K562 (cell line): ENCODE data around the gene CEP126. TPM values are rescaled to one million over a fixed set of nuclear protein-coding genes. Genes with fewer than 3 reads are reported as not detected.

Source experiments
- CREM ChIP-seq: IDR thresholded peaks from 2 replicates; pipeline ENCODE4 v1.6.1; 2014; ENCODE audit warnings: antibody characterized with exemption, low read depth
- CTCFL ChIP-seq: IDR thresholded peaks from 2 replicates; pipeline ENCODE4 v1.6.1; 2011; ENCODE audit warnings: borderline replicate concordance, low read depth, mild to moderate bottlenecking, moderate library complexity, low read length; ENCODE audit not compliant: insufficient read depth, poor library complexity, severe bottlenecking
- FOXK2 ChIP-seq, 2 experiments: fragments of 450-650 bp; IDR thresholded peaks in 1 of 2; conservative IDR thresholded peaks in 1 of 2; 2 replicates each; pipeline ENCODE4 v1.6.1; 2016; ENCODE audit warnings: low read depth in 2 of 2, mild to moderate bottlenecking in 1 of 2
- HDAC1 ChIP-seq, 2 experiments: fragments of 450-650 bp; IDR thresholded peaks; 2 replicates each; pipeline ENCODE4 v1.6.1; 2016 to 2017; ENCODE audit warnings: inconsistent platforms in 1 of 2, mild to moderate bottlenecking in 1 of 2, moderate library complexity in 1 of 2
- HDAC2 ChIP-seq: fragments of 450-650 bp; IDR thresholded peaks from 2 replicates; pipeline ENCODE4 v1.6.1; 2016; ENCODE audit warnings: mild to moderate bottlenecking
- HNRNPK ChIP-seq: fragments of 200-400 bp; formaldehyde crosslinking; IDR thresholded peaks from one replicate; pipeline ENCODE4 v1.6.1; 2018; ENCODE audit warnings: mild to moderate bottlenecking, low read depth, low read length; ENCODE audit not compliant: poor library complexity, severe bottlenecking
- NCOA6 ChIP-seq: fragments of 450-650 bp; IDR thresholded peaks from 2 replicates; pipeline ENCODE4 v1.6.1; 2017; ENCODE audit warnings: mild to moderate bottlenecking
- RFX1 ChIP-seq: fragments of 450-650 bp; IDR thresholded peaks from 2 replicates; pipeline ENCODE4 v1.6.1; 2016; ENCODE audit warnings: mild to moderate bottlenecking, moderate library complexity
- SMARCE1 ChIP-seq: fragments of 450-650 bp; IDR thresholded peaks from 2 replicates; pipeline ENCODE4 v1.7.1; 2016; ENCODE audit warnings: mild to moderate bottlenecking
- VEZF1 ChIP-seq: fragments of 200-800 bp; sonication (Bioruptor generic); IDR thresholded peaks from 2 replicates; pipeline ENCODE4 v1.6.1; 2017; ENCODE audit warnings: missing genetic modification characterization, missing compliant biosample characterization
- ZNF316 ChIP-seq: fragments of 450-650 bp; IDR thresholded peaks from 2 replicates; pipeline ENCODE4 v1.6.1; 2016
- polyA plus RNA-seq, 8 experiments: library from polyadenylated mRNA; depleted of rRNA in 4 of 8; stranded (reverse) in 5 of 8; unstranded in 3 of 8; fragments of >200 nt; fragmentation: Nextera tagmentation in 2 of 8; fragmentation: Illumina TruSeq in 1 of 8; extraction: Ambion mirVana in 2 of 8; extraction: Trizol in 1 of 8; gene quantifications; 2 replicates each; pipeline versions ENCODE4 v1.2.1 to v1.2.3, GENCODE V29; 2011 to 2014; ENCODE audit warnings: inconsistent platforms in 1 of 8, missing spikeins in 1 of 8
- total RNA-seq, 7 experiments: library from RNA; depleted of rRNA in 6 of 7; stranded (reverse); fragments of >200 nt in 6 of 7; fragmentation: Illumina TruSeq in 2 of 7; extraction: Trizol in 2 of 7; gene quantifications; 2 replicates each; pipeline versions ENCODE4 v1.2.1 to v1.2.3, GENCODE V29; 2011 to 2021; ENCODE audit warnings: low replicate concordance in 1 of 7
- TF ChIP-seq, protein P1 (sequence below), 3 experiments: IDR thresholded peaks in 2 of 3; conservative IDR thresholded peaks in 1 of 3; 2 replicates each; pipeline ENCODE4 v1.5.1; 2011 to 2012; ENCODE audit warnings: low read length in 3 of 3, mild to moderate bottlenecking in 3 of 3, control low read depth in 2 of 3, improper control_type of control experiment in 1 of 3, inconsistent platforms in 1 of 3, low read depth in 1 of 3, mixed read lengths in 1 of 3, moderate library complexity in 1 of 3; ENCODE audit not compliant: insufficient read depth in 2 of 3
- TF ChIP-seq, protein P2 (sequence below): sonication (generic); formaldehyde crosslinking; IDR thresholded peaks from 2 replicates; pipeline ENCODE4 v1.8.0; 2022; ENCODE audit warnings: missing genetic modification reagents, mild to moderate bottlenecking, borderline replicate concordance
- TF ChIP-seq, protein P3 (sequence below): fragments of 250-450 bp; sonication (Bioruptor Pico); IDR thresholded peaks from 2 replicates; pipeline ENCODE4 v1.4.0; 2020; ENCODE audit warnings: mild to moderate bottlenecking, moderate library complexity
- TF ChIP-seq, protein P4 (sequence below): sonication (generic); formaldehyde crosslinking; IDR thresholded peaks from 2 replicates; pipeline ENCODE4 v1.8.0; 2022; ENCODE audit warnings: missing genetic modification reagents, mild to moderate bottlenecking, borderline replicate concordance

Gene CEP126
- total and polyA plus RNA-seq, 9 of the 15 experiments (the other 6 are each of a cell fraction or from before 2014, with no cell fraction given): 0.01 to 0.11 (median 0.07) TPM; not detected in 3

DNA sequence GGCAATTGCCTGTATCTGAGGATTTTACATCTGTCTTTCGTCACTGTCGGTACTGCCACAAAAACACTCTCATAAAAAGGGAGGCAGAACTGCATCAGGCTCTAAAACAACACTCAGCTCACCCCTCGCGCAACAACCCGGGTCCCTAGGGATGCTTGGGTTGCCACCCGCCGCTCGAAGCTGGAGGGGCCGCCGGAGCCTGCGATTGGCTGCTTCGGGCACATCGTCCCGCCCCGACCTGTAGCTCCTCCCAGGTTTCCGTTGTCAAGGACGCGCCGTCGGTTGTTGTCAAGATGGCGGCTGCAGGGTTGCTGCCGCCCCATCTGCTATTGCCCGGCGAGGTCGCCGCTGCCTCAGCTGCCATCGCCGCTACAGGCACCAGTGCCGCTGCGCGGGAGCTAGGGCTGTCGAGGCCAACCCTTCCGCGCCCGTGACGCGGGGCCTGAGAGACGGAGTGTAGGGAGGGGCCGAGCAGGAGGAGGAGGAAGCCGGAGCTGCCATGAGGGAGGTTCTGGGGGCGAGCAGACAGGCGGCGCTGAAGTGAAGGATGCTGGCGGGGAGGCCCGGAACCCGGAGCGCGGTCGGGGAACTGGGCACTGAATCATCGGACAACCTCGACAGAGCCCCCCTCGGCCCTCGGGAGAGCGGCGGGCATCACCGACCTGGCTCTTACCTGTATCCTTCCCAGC is at the start of gene CEP126 (continued):
- TF ChIP-seq CTCFL (peak; percentile 41), HDAC2 (peak; percentile 54; the same call in 1 of the 2 replicates), RFX1 (peak; percentile 89), CREM (0 out of 2 replicates have a peak, but pooled peaks have one; percentile 10), HDAC1 (IDR thresholded peaks at IDR 0.05) (peak in 1 of 2 experiments; percentile 95; a peak in 2 of 4 replicates), HNRNPK (no peak), SMARCE1 (0 out of 2 replicates have a peak, but pooled peaks have one; percentile 25), FOXK2 (conservative IDR thresholded peaks at IDR 0.05 in 1 of 2, IDR thresholded peaks at IDR 0.05 in 1 of 2; ENCODE audit: low read depth in 2 of 2) (peak; percentile 46 to 53; a peak in 1 of 4 replicates), ZNF316 (peak; percentile 25; the same call in 1 of the 2 replicates), NCOA6 (0 out of 2 replicates have a peak, but pooled peaks have one; percentile 26), VEZF1 (CRISPR knock-in tag) (peak; percentile 32; the same call in 1 of the 2 replicates)
- TF ChIP-seq, protein P1, sequence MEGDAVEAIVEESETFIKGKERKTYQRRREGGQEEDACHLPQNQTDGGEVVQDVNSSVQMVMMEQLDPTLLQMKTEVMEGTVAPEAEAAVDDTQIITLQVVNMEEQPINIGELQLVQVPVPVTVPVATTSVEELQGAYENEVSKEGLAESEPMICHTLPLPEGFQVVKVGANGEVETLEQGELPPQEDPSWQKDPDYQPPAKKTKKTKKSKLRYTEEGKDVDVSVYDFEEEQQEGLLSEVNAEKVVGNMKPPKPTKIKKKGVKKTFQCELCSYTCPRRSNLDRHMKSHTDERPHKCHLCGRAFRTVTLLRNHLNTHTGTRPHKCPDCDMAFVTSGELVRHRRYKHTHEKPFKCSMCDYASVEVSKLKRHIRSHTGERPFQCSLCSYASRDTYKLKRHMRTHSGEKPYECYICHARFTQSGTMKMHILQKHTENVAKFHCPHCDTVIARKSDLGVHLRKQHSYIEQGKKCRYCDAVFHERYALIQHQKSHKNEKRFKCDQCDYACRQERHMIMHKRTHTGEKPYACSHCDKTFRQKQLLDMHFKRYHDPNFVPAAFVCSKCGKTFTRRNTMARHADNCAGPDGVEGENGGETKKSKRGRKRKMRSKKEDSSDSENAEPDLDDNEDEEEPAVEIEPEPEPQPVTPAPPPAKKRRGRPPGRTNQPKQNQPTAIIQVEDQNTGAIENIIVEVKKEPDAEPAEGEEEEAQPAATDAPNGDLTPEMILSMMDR (IDR thresholded peaks at IDR 0.05 in 2 of 3, conservative IDR thresholded peaks at IDR 0.05 in 1 of 3; ENCODE audit: insufficient read depth in 2 of 3, low read depth in 1 of 3, low read length in 3 of 3): peak in 2 of 3 experiments; percentile 26 to 36; a peak in 4 of 6 replicates
- TF ChIP-seq, protein P2, sequence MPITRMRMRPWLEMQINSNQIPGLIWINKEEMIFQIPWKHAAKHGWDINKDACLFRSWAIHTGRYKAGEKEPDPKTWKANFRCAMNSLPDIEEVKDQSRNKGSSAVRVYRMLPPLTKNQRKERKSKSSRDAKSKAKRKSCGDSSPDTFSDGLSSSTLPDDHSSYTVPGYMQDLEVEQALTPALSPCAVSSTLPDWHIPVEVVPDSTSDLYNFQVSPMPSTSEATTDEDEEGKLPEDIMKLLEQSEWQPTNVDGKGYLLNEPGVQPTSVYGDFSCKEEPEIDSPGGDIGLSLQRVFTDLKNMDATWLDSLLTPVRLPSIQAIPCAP (CRISPR knock-in tag): no peak
- TF ChIP-seq, protein P3, sequence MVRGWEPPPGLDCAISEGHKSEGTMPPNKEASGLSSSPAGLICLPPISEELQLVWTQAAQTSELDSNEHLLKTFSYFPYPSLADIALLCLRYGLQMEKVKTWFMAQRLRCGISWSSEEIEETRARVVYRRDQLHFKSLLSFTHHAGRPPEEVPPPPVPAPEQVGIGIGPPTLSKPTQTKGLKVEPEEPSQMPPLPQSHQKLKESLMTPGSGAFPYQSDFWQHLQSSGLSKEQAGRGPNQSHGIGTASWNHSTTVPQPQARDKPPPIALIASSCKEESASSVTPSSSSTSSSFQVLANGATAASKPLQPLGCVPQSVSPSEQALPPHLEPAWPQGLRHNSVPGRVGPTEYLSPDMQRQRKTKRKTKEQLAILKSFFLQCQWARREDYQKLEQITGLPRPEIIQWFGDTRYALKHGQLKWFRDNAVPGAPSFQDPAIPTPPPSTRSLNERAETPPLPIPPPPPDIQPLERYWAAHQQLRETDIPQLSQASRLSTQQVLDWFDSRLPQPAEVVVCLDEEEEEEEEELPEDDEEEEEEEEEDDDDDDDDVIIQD (CRISPR knock-in tag): no peak
- TF ChIP-seq, protein P4, sequence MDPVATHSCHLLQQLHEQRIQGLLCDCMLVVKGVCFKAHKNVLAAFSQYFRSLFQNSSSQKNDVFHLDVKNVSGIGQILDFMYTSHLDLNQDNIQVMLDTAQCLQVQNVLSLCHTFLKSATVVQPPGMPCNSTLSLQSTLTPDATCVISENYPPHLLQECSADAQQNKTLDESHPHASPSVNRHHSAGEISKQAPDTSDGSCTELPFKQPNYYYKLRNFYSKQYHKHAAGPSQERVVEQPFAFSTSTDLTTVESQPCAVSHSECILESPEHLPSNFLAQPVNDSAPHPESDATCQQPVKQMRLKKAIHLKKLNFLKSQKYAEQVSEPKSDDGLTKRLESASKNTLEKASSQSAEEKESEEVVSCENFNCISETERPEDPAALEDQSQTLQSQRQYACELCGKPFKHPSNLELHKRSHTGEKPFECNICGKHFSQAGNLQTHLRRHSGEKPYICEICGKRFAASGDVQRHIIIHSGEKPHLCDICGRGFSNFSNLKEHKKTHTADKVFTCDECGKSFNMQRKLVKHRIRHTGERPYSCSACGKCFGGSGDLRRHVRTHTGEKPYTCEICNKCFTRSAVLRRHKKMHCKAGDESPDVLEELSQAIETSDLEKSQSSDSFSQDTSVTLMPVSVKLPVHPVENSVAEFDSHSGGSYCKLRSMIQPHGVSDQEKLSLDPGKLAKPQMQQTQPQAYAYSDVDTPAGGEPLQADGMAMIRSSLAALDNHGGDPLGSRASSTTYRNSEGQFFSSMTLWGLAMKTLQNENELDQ (CRISPR knock-in tag): no peak
